Uterus (tissue), 4 donors: ENCODE results near the gene FAF1. TPM values are rescaled to one million over a fixed set of nuclear protein-coding genes. Genes with fewer than 3 reads are reported as not detected.

Experiments used
- DNase-seq, 2 donors: peaks; one replicate each; pipeline ENCODE4 v3.0.0-alpha.2; 2019 to 2020
- H3K27ac ChIP-seq, 2 donors: fragments of 200-600 bp; sonication (generic); 1 replicate in 1 of 2; 2 replicates in 1 of 2; pipeline ENCODE4 v1.5.1; 2016 to 2018
- H3K27me3 ChIP-seq, 2 donors: fragments of 200-600 bp; sonication (generic); one replicate each; pipeline ENCODE4 v1.5.1; 2018 to 2019; ENCODE audit warnings: control low read depth in 1 of 2
- H3K36me3 ChIP-seq, 2 donors: fragments of 200-600 bp; sonication (generic); one replicate each; pipeline ENCODE4 v1.5.1; 2019; ENCODE audit warnings: control low read depth in 1 of 2
- H3K4me1 ChIP-seq, 2 donors: fragments of 200-600 bp; sonication (generic); one replicate each; pipeline ENCODE4 v1.5.1; 2018 to 2019; ENCODE audit warnings: control low read depth in 1 of 2
- H3K4me3 ChIP-seq, 2 donors: fragments of 200-600 bp; sonication (generic); 1 replicate in 1 of 2; 2 replicates in 1 of 2; pipeline ENCODE4 v1.5.1; 2018 to 2019; ENCODE audit warnings: mild to moderate bottlenecking in 1 of 2
- H3K9me3 ChIP-seq, 2 donors: fragments of 200-600 bp; sonication (generic); one replicate each; pipeline ENCODE4 v1.5.1; 2019; ENCODE audit warnings: control low read depth in 1 of 2
- CTCF ChIP-seq, 4 experiments: fragments of 200-600 bp in 2 of 4; fragments of 450-650 bp in 2 of 4; sonication (generic) in 2 of 4; IDR thresholded peaks; one replicate each; pipeline ENCODE4 v1.5.1; 2016 to 2019; ENCODE audit warnings: antibody characterized with exemption in 4 of 4, mild to moderate bottlenecking in 2 of 4, moderate library complexity in 1 of 4
- POLR2A ChIP-seq, 2 donors: fragments of 450-650 bp; IDR thresholded peaks; one replicate each; pipeline ENCODE4 v1.6.1; 2016; ENCODE audit warnings: antibody characterized with exemption in 2 of 2, mild to moderate bottlenecking in 1 of 2, moderate library complexity in 1 of 2
- intact Hi-C: fragments of 100-400 bp; cut with DNase I; formaldehyde crosslinking; loops from one replicate; pipeline ENCODE4 v1.15.1; 2023; ENCODE audit warnings: low total_unique reads
- total RNA-seq, 4 donors: library from RNA; depleted of rRNA in 3 of 4; stranded (reverse); fragments of >200 nt in 3 of 4; gene quantifications; one replicate each; pipeline versions ENCODE4 v1.1.0 to v1.2.4, GENCODE V29; 2014 to 2023
- donor health status: DM: yes; HTN: yes; CAD: no.

The FAF1 gene
- total RNA-seq, 4 donors from 2014 or later: 34.1 to 77.2 (median 64.1) TPM

GRCh38 chr1:50420689-50421365 is 539.2 kb downstream of the FAF1 start:
- no peak overlapping the region for H3K4me3 ChIP-seq
- DNase-seq: no peak
- no peaks in the 10 kb centered on the region for H3K36me3 ChIP-seq
- no peak overlapping the region for H3K27ac ChIP-seq
- H3K27me3 ChIP-seq: peaks cover 5 to 85% of the 10 kb centered on the region in 2 donors
- H3K9me3 ChIP-seq: no peaks in the 10 kb centered on the region
- peaks cover 0 to 51% of the 10 kb centered on the region in 2 donors for H3K4me1 ChIP-seq
- TF ChIP-seq CTCF (IDR thresholded peaks at IDR 0.05): no peak
- TF ChIP-seq POLR2A (IDR thresholded peaks at IDR 0.05): no peak
- intact Hi-C loops: no loop called here

DNA sequence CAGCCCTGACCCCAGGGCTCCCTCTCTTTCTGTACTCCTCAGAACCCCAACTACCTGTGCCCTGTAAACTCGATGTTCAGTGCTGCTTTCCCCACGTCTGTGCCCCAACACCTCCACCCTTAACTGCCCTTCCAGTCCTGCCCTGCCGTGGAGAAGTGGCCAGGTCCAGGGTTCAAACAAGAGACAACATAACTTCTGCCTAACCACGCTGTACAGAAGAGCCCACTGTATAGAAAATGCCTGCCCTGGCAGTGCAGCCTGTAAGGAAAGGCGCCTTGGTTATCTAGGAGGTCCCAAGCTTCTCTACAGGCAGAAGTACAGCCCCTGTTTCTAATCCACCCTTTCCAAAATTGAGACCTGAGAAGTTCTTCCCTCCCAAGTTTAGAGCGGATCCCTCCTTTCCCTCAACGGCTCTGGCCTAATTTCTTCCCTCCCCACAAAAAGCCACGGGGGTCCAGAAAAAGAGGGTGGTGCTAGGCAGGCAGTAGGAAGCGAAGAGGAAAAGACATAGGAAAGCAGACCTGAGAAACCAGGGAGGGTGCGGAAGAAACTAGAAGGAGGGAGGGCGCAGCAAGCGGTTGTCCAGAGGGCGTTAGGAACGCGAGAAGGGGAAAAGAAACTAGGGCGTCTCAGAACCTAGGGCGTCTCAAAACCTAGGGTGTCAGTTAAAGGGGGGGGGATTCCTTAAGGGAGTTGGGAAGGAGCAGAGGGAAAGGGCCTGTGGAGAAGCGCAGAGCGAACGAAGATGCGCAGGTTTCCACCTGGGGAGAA is 540.0 kb downstream of the FAF1 start:
- H3K27ac ChIP-seq: no peak overlapping the region
- intact Hi-C loops: no loop called here
- no peaks in the 10 kb centered on the region for H3K36me3 ChIP-seq
- no peaks in the 10 kb centered on the region for H3K9me3 ChIP-seq
- no peak for DNase-seq
- peaks cover 5 to 84% of the 10 kb centered on the region in 2 donors for H3K27me3 ChIP-seq
- H3K4me1 ChIP-seq: peaks cover 0 to 45% of the 10 kb centered on the region in 2 donors
- no peak overlapping the region for H3K4me3 ChIP-seq
- TF ChIP-seq CTCF (IDR thresholded peaks at IDR 0.05) (no peak), POLR2A (IDR thresholded peaks at IDR 0.05) (no peak)

DNA sequence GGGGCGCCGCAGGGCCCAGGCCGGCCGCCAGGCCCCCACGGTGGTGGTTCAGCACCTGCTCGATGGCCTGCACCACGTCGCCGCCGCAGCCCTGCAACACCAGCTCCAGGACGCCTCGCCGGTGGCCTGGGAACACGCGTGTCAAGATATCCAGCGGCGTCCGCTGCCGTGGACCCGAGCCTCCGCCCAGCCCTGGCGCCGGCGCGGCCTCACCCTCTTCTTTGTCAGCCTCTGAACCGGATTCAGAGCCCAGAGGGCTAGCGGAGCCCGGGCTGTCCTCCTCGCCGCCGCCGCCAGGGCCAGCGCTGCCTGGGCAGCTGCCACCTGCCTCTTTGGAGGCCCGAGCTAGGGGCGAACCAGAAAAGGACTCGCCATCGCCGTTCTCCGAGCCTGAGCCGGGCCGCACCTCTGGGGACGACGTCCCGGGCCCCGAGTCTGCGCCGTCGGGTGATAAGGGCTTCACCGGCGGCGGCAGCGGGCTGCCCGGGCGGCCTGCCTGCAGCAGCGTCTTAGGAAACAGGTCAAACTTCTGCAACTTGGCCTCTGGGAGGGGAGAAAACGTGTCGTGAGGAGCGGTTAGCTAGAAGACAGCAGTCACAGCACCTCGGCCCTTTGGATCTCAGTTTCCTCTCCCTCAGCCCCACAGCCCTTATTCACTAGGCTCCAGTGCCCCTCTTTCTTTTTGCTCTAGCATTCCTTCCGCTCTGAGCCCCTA is 540.7 kb downstream of the FAF1 start:
- Histone ChIP-seq H3K4me1 (peaks cover 0 to 38% of the 10 kb centered on the region in 2 donors), H3K4me3 (no peak overlapping the region)

GRCh38 chr1:50418600-50419109 is 541.4 kb downstream of the FAF1 start:
- peaks cover 0 to 36% of the 10 kb centered on the region in 2 donors for H3K4me1 ChIP-seq
- H3K27me3 ChIP-seq: peaks cover 5 to 69% of the 10 kb centered on the region in 2 donors
- no peak for TF ChIP-seq POLR2A (IDR thresholded peaks at IDR 0.05)
- TF ChIP-seq CTCF (IDR thresholded peaks at IDR 0.05): no peak
- no peak overlapping the region for H3K4me3 ChIP-seq
- H3K36me3 ChIP-seq: no peaks in the 10 kb centered on the region
- intact Hi-C loops: no loop called here
- H3K9me3 ChIP-seq: no peaks in the 10 kb centered on the region
- H3K27ac ChIP-seq: no peak overlapping the region
- DNase-seq: no peak

More for the DNA sequence above, 540.7 kb downstream of the FAF1 start:
- Histone ChIP-seq H3K27me3 (peaks cover 5 to 76% of the 10 kb centered on the region in 2 donors), H3K9me3 (no peaks in the 10 kb centered on the region), H3K36me3 (no peaks in the 10 kb centered on the region), H3K27ac (no peak overlapping the region)
- no peak for TF ChIP-seq CTCF (IDR thresholded peaks at IDR 0.05)
- no peak for TF ChIP-seq POLR2A (IDR thresholded peaks at IDR 0.05)
- DNase-seq: no peak
- intact Hi-C loops: no loop called here
